HG03108 (cell line): ENCODE data around the gene KICS2.

Experiments
- ATAC-seq: cut with Tn5 transposase; IDR thresholded peaks from one replicate; pipeline ENCODE4 v1.9.1; 2021; ENCODE audit warnings: moderate library complexity; ENCODE audit not compliant: unreplicated experiment

Gene KICS2

GRCh38 chr12:64175254-64175945, 46.7 kb downstream of the KICS2 start:
- no peak for ATAC-seq

DNA sequence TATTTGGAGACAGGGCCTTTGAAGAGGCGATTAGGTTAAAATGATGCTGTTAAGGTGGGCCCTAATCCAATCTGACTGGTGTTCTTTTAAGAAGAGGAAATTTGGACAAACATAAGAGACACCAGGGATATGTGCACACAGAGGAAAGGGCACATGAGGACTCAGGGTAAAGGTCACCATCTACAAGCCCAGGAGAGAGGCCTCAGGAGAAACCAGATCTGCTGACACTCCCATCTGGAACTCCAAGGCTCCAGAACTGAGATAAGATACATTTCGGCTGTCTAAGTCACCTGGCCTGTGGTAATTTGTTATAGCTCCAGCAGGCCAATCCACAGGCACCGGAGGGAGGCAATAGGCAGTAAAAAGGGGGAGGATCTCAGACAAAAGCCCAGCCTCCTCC, 48.6 kb downstream of the KICS2 start:
- ATAC-seq = no peak
